IPS-15b (cell line): ENCODE measurements around the gene BRME1.

Experiments
- H3K27me3 ChIP-seq: one replicate; pipeline ENCODE4 v1.6.1; 2013; ENCODE audit warnings: low read length; ENCODE audit not compliant: control insufficient read depth, insufficient read depth
- H3K36me3 ChIP-seq: one replicate; pipeline ENCODE4 v1.6.1; 2013; ENCODE audit warnings: low read length; ENCODE audit not compliant: control insufficient read depth, insufficient read depth
- H3K4me1 ChIP-seq: one replicate; pipeline ENCODE4 v1.6.1; 2013; ENCODE audit warnings: mild to moderate bottlenecking, low read length; ENCODE audit not compliant: control insufficient read depth, insufficient read depth
- H3K4me3 ChIP-seq: one replicate; pipeline ENCODE4 v1.5.1; 2013; ENCODE audit warnings: low read depth, low read length
- H3K9ac ChIP-seq: one replicate; pipeline ENCODE4 v1.6.1; 2013; ENCODE audit warnings: low read depth, mild to moderate bottlenecking, low read length
- H3K9me3 ChIP-seq: one replicate; pipeline ENCODE4 v1.6.1; 2013; ENCODE audit warnings: mild to moderate bottlenecking, low read length; ENCODE audit not compliant: control insufficient read depth, insufficient read depth

Gene BRME1

GRCh38 chr19:13902993-13903555, 2.8 kb downstream of the BRME1 start:
- Histone ChIP-seq H3K4me3 (no peak overlapping the region), H3K9me3 (no peaks in the 10 kb centered on the region), H3K27me3 (peaks cover 7% of the 10 kb centered on the region), H3K36me3 (no peaks in the 10 kb centered on the region), H3K9ac (no peak overlapping the region), H3K4me1 (peaks cover 4% of the 10 kb centered on the region)

GRCh38 chr19:13899912-13900584, 5.9 kb downstream of the BRME1 start:
- no peak overlapping the region for H3K4me3 ChIP-seq

GRCh38 chr19:13899393-13899792, 6.5 kb downstream of the BRME1 start:
- no peaks in the 10 kb centered on the region for H3K36me3 ChIP-seq
- H3K9me3 ChIP-seq, result no peaks in the 10 kb centered on the region
- H3K4me3 ChIP-seq, result no peak overlapping the region
- no peak overlapping the region for H3K9ac ChIP-seq
- no peaks in the 10 kb centered on the region for H3K4me1 ChIP-seq
- H3K27me3 ChIP-seq, result no peaks in the 10 kb centered on the region

More at GRCh38 chr19:13899912-13900584, 5.9 kb downstream of the BRME1 start:
- no peaks in the 10 kb centered on the region for H3K36me3 ChIP-seq
- H3K9me3 ChIP-seq, result no peaks in the 10 kb centered on the region
- no peaks in the 10 kb centered on the region for H3K4me1 ChIP-seq
- peaks cover 5% of the 10 kb centered on the region for H3K27me3 ChIP-seq
- no peak overlapping the region for H3K9ac ChIP-seq

DNA sequence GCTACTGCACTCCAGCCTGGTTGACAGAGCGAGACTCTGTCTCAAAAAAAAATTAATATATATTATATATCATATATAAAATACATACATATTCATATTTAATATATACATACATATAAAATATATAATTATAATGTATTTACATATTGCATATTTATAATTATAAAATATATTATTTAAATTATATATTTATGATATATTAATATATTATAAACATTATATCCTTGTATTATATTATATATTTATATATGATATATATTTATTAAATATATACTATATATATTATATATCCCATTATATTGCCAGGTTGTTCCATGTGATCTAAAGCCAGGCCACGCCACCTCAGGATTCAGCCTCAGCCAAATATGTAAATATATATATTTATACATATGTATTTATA, 9.7 kb downstream of the BRME1 start:
- no peaks in the 10 kb centered on the region for H3K4me1 ChIP-seq
- no peaks in the 10 kb centered on the region for H3K36me3 ChIP-seq
- no peaks in the 10 kb centered on the region for H3K27me3 ChIP-seq
- no peaks in the 10 kb centered on the region for H3K9me3 ChIP-seq
- no peak overlapping the region for H3K4me3 ChIP-seq
- H3K9ac ChIP-seq, result no peak overlapping the region

DNA sequence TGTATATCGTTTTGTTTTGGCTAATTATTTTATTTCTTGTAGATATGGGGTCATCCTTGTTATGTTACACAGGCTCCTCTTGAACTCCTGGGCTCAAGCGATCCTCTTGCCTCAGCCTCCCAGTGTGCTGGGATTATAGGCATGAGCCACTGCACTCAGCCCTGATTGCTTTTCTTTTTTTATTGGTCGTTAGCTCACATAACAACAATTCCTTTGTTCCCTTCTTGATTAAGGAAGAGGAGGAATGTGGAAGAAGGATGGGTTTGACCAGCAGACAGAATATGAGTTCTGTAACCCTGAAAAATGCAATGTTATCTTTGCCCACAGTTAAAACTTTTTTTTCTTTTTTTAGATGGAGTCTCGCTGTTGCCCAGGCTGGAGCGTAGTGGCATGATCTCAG, 11.4 kb downstream of the BRME1 start:
- Histone ChIP-seq H3K27me3 (no peaks in the 10 kb centered on the region), H3K9ac (no peak overlapping the region), H3K4me1 (no peaks in the 10 kb centered on the region), H3K4me3 (no peak overlapping the region), H3K36me3 (no peaks in the 10 kb centered on the region), H3K9me3 (no peaks in the 10 kb centered on the region)

DNA sequence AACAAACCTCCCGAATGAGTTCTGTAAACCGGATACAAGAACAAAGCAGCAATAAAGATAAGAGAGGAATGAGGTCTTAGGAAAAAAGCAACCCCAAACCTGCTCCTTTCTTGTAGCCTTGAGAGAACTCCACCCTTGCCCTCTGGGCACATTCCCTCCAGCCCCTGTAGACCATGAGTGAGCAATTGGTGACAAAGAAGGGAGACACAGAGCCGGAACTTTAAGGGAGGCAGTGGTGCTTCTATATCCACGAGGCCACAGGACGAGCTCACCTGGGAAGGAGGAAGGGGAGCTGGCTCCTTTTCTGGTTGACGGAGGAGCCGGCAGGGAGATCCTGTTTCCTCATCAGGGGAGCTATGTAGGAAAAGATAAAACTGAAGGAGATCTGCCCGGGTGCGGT, 13.0 kb downstream of the BRME1 start:
- Histone ChIP-seq H3K27me3 (no peaks in the 10 kb centered on the region), H3K9me3 (no peaks in the 10 kb centered on the region), H3K9ac (no peak overlapping the region), H3K4me1 (no peaks in the 10 kb centered on the region), H3K4me3 (no peak overlapping the region), H3K36me3 (no peaks in the 10 kb centered on the region)

GRCh38 chr19:13890136-13890535, 15.8 kb downstream of the BRME1 start:
- Histone ChIP-seq H3K9me3 (no peaks in the 10 kb centered on the region), H3K36me3 (no peaks in the 10 kb centered on the region), H3K9ac (no peak overlapping the region), H3K27me3 (no peaks in the 10 kb centered on the region), H3K4me1 (no peaks in the 10 kb centered on the region), H3K4me3 (no peak overlapping the region)

GRCh38 chr19:13888281-13888680, 17.6 kb downstream of the BRME1 start:
- Histone ChIP-seq H3K36me3 (no peaks in the 10 kb centered on the region), H3K4me3 (no peak overlapping the region), H3K27me3 (no peaks in the 10 kb centered on the region), H3K9me3 (no peaks in the 10 kb centered on the region), H3K4me1 (no peaks in the 10 kb centered on the region), H3K9ac (no peak overlapping the region)

DNA sequence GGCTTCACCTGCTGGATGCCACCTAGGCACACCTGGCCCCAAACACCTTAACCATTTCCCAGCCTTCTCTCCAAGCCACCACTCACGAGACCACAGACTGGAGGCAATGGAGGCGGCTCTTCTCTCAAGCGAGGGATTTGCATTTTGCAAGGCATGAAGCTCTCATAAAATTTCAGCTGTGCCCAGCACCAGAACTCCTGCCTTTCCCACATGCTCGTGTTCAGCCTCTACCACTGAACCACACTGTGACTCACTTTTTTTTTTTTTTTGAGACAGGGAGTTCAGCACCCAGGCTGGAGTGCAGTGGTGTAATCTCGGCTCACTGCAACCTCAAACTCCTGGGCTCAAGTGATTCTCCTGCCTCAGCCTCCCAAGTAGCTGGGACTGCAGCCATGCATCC, 18.4 kb downstream of the BRME1 start:
- H3K9me3 ChIP-seq, result no peaks in the 10 kb centered on the region
- H3K4me1 ChIP-seq, result no peaks in the 10 kb centered on the region
- H3K9ac ChIP-seq, result no peak overlapping the region
- no peak overlapping the region for H3K4me3 ChIP-seq
- no peaks in the 10 kb centered on the region for H3K27me3 ChIP-seq
- H3K36me3 ChIP-seq, result no peaks in the 10 kb centered on the region

- Histone ChIP-seq H3K36me3 (no peaks in the 10 kb centered on the region), H3K9me3 (no peaks in the 10 kb centered on the region), H3K4me3 (no peak overlapping the region), H3K9ac (no peak overlapping the region), H3K4me1 (no peaks in the 10 kb centered on the region), H3K27me3 (no peaks in the 10 kb centered on the region)
Measured at GRCh38 chr19:13887018-13887436, 18.9 kb downstream of the BRME1 start.

DNA sequence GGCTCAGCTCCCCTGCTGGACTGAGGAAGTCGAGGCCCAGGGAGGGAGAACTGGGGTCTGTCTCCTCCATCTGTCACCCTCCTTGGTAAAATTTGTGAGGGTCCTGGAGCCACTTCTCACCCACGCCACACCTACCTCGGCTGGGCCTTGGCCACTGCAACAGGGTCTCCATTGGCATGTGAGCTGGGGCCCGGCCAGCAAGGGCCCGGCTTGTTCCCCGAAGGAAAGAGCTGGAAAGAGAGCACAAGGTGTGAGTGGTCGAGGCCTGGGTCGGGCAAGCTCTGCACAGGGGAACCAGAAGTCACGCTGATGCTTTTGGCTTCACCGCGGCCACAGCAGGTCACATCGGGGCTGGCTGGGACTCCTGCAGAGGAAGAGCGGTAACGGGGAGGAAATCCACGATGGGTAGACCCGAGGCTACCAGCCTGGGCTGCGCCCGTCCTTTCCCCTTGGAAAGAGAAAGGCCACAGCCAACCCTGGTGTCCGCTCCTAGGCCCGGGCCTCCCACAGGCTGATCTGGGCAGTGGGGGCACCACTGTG, 20.0 kb downstream of the BRME1 start:
- no peaks in the 10 kb centered on the region for H3K36me3 ChIP-seq
- H3K4me1 ChIP-seq, result peaks cover 5% of the 10 kb centered on the region
- H3K4me3 ChIP-seq, result no peak overlapping the region
- H3K9me3 ChIP-seq, result no peaks in the 10 kb centered on the region
- no peak overlapping the region for H3K9ac ChIP-seq
- no peaks in the 10 kb centered on the region for H3K27me3 ChIP-seq
